K562 (cell line): ENCODE data around the gene ATP6V0E1. TPM values are rescaled to one million over a fixed set of nuclear protein-coding genes. Genes with fewer than 3 reads are reported as not detected.

Experiments used
- ATAC-seq: fragments of 200-7000 bp; cut with Tn5 transposase; 3 replicates; pipeline ENCODE4 v1.9.1; 2020; ENCODE audit warnings: moderate library complexity
- BruUV-seq: library from RNA; stranded (reverse); fragments of 400-500 nt; replicated peaks from 2 replicates; lab custom pipeline; 2021; lab: Mats Ljungman, UMichigan
- CTCF ChIA-PET: fragments of 300-600 bp; formaldehyde crosslinking; extraction: SDS; loops from one replicate; lab custom pipeline; 2021; ENCODE audit warnings: low intra/inter-chr PET ratio; lab: Yijun Ruan, JAX
- POLR2A ChIA-PET: fragments of 300-600, 350-650 bp; sonication (Branson Sonifier 250); formaldehyde crosslinking; extraction: SDS; loops from one replicate; lab custom pipeline; 2021; ENCODE audit warnings: antibody characterized with exemption, inconsistent platforms; lab: Yijun Ruan, JAX
- DNase-seq, 4 experiments: peaks; one replicate each; pipeline versions ENCODE4 v3.0.0 to v3.0.0-alpha.2; 2011 to 2018; ENCODE audit warnings: low spot score in 3 of 4, mixed read lengths in 3 of 4; ENCODE audit errors: extremely low read depth in 1 of 4
- FAIRE-seq: peaks from 2 replicates; lab custom pipeline; 2011; peaks lifted over from hg19 to GRCh38; lab: Jason Lieb, UNC
- H2AFZ ChIP-seq: 2 replicates; pipeline ENCODE4 v1.6.0; 2011; ENCODE audit warnings: low read depth, low read length, control low read depth, inconsistent platforms
- H3K27ac ChIP-seq: fragments of 200-600 bp; 3 replicates; pipeline ENCODE4 v1.8.0; 2011; ENCODE audit warnings: low read depth, mild to moderate bottlenecking, control low read depth, inconsistent platforms, low read length, moderate library complexity, mixed read lengths; ENCODE audit errors: extremely low read depth
- H3K27me3 ChIP-seq, 2 experiments: fragments of 300-600 bp in 1 of 2; 2 replicates in 1 of 2; 3 replicates in 1 of 2; pipeline versions ENCODE4 v1.6.0 to v1.8.0; 2011; ENCODE audit warnings: inconsistent platforms in 2 of 2, low read length in 2 of 2, mild to moderate bottlenecking in 1 of 2, mixed read lengths in 1 of 2, moderate library complexity in 1 of 2; ENCODE audit not compliant: control insufficient read depth in 2 of 2, insufficient read depth in 2 of 2
- H3K36me3 ChIP-seq: fragments of 300-600 bp; 3 replicates; pipeline ENCODE4 v1.8.0; 2011; ENCODE audit warnings: mild to moderate bottlenecking, low read length, inconsistent platforms; ENCODE audit not compliant: control insufficient read depth, insufficient read depth
- H3K4me1 ChIP-seq, 2 experiments: fragments of 200-600 bp in 1 of 2; replicated peaks in 1 of 2; 2 replicates in 1 of 2; 3 replicates in 1 of 2; pipeline versions ENCODE4 v1.5.1 to v1.8.0; 2011; ENCODE audit warnings: inconsistent platforms in 2 of 2, low read length in 2 of 2, mild to moderate bottlenecking in 1 of 2, mixed read lengths in 1 of 2, moderate library complexity in 1 of 2; ENCODE audit not compliant: control insufficient read depth in 2 of 2, insufficient read depth in 2 of 2
- H3K4me2 ChIP-seq: 2 replicates; pipeline ENCODE4 v1.6.1; 2011; ENCODE audit warnings: low read length, control low read depth, inconsistent platforms, mixed read lengths; ENCODE audit not compliant: insufficient read depth
- H3K4me3 ChIP-seq: fragments of 200-600 bp; sonication (generic), shearing (Covaris generic); 2 replicates; pipeline ENCODE4 v1.5.1; 2016; ENCODE audit warnings: control low read depth, inconsistent platforms
- H3K79me2 ChIP-seq: fragments of 200-600 bp; 3 replicates; pipeline ENCODE4 v1.8.0; 2011; ENCODE audit warnings: low read length, inconsistent platforms; ENCODE audit not compliant: control insufficient read depth, insufficient read depth
- H3K9ac ChIP-seq, 2 experiments: 2 replicates each; pipeline versions ENCODE4 v1.6.0 to v1.6.1; 2011; ENCODE audit warnings: low read depth in 2 of 2, low read length in 2 of 2, control low read depth in 1 of 2, inconsistent platforms in 1 of 2, mild to moderate bottlenecking in 1 of 2, mixed read lengths in 1 of 2; ENCODE audit not compliant: insufficient read depth in 1 of 2
- H3K9me1 ChIP-seq: one replicate; pipeline ENCODE4 v1.6.0; 2011; ENCODE audit warnings: inconsistent platforms, mild to moderate bottlenecking, low read length, moderate library complexity; ENCODE audit not compliant: control insufficient read depth, insufficient read depth
- H3K9me3 ChIP-seq: replicated peaks from 2 replicates; pipeline ENCODE4 v1.5.1; 2011; ENCODE audit warnings: low read depth, low read length, inconsistent platforms; ENCODE audit not compliant: control insufficient read depth, insufficient read depth
- H4K20me1 ChIP-seq: replicated peaks from 2 replicates; pipeline ENCODE4 v1.6.1; 2011; ENCODE audit warnings: low read length, inconsistent platforms, mixed read lengths; ENCODE audit not compliant: control insufficient read depth, insufficient read depth
- EGR1 ChIP-seq: fragments of 450-650 bp; conservative IDR thresholded peaks from 2 replicates; pipeline ENCODE4 v1.6.1; 2017; ENCODE audit warnings: mild to moderate bottlenecking
- PYGO2 ChIP-seq: fragments of 450-650 bp; IDR thresholded peaks from 2 replicates; pipeline ENCODE4 v1.6.1; 2016; ENCODE audit warnings: mild to moderate bottlenecking, missing genetic modification characterization, moderate library complexity, missing compliant biosample characterization
- SNRNP70 ChIP-seq: fragments of 200-400 bp; formaldehyde crosslinking; optimal IDR thresholded peaks from 2 replicates; pipeline ENCODE3; 2017; ENCODE audit warnings: low read depth, low read length
- ZBTB1 ChIP-seq: sonication (generic); formaldehyde crosslinking; IDR thresholded peaks from 2 replicates; pipeline ENCODE4 v1.8.1; 2023; ENCODE audit warnings: missing genetic modification reagents, low read depth, mild to moderate bottlenecking, borderline replicate concordance
- ZNF354B ChIP-seq: fragments of 250-450 bp; sonication (Bioruptor Pico); IDR thresholded peaks from 2 replicates; pipeline ENCODE4 v1.4.0; 2020
- WGBS: fragments of 100-300 bp; shearing (Covaris generic); methylation state at CpG from one replicate; pipeline ENCODE4 v1.1.6; 2016; ENCODE audit warnings: low coverage, mixed read lengths; ENCODE audit not compliant: insufficient coverage; ENCODE audit errors: missing lambda C conversion rate; 5-methylcytosine and 5-hydroxymethylcytosine counted together
- in situ Hi-C: fragments of 300-500 bp; cut with MboI; formaldehyde crosslinking; loops from 4 replicates; pipeline ENCODE4 v1.15.0; 2018; ENCODE audit warnings: inconsistent platforms, mixed read lengths
- intact Hi-C: fragments of 100-400 bp; cut with micrococcal nuclease; formaldehyde crosslinking; loops from 2 replicates; pipeline ENCODE4 v1.14.2; 2022
- polyA plus RNA-seq, 8 experiments: library from polyadenylated mRNA; depleted of rRNA in 4 of 8; stranded (reverse) in 5 of 8; unstranded in 3 of 8; fragments of >200 nt; fragmentation: Nextera tagmentation in 2 of 8; fragmentation: Illumina TruSeq in 1 of 8; extraction: Ambion mirVana in 2 of 8; extraction: Trizol in 1 of 8; gene quantifications; 2 replicates each; pipeline versions ENCODE4 v1.2.1 to v1.2.3, GENCODE V29; 2011 to 2014; ENCODE audit warnings: inconsistent platforms in 1 of 8, missing spikeins in 1 of 8
- total RNA-seq, 7 experiments: library from RNA; depleted of rRNA in 6 of 7; stranded (reverse); fragments of >200 nt in 6 of 7; fragmentation: Illumina TruSeq in 2 of 7; extraction: Trizol in 2 of 7; gene quantifications; 2 replicates each; pipeline versions ENCODE4 v1.2.1 to v1.2.3, GENCODE V29; 2011 to 2021; ENCODE audit warnings: low replicate concordance in 1 of 7
- TF ChIP-seq, protein P1 (sequence below): fragments of 250-450 bp; sonication (Bioruptor Pico); IDR thresholded peaks from 2 replicates; pipeline ENCODE4 v1.4.0; 2020

ATP6V0E1 gene
- total and polyA plus RNA-seq, 9 of the 15 experiments (the other 6 are each of a cell fraction or from before 2014, with no cell fraction given), result 63.8 to 395 (median 112) TPM

DNA sequence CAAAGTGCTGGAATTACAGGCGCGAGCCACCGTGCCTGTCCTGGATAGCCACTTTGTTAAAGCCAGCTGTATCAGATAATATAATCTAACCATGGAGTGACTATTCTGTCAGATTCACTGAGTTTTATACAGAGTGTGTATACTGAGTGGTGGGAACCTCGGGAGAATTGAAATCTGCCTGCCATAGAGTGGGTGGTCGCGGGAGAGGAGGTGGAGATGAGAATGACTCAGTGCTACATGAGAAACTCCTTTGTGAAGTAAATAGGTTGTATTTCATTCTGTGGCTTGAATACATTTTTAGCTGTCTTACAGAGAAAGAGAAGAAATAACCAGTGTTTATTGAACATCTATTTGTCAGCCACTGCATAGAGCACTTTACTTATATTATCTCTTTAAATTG is 26.4 kb downstream of the ATP6V0E1 start:
- Histone ChIP-seq H3K9me3 (no peaks in the 10 kb centered on the region), H3K27me3 (no peaks in the 10 kb centered on the region), H2AFZ (no peak overlapping the region), H3K4me1 (peaks cover 9 to 10% of the 10 kb centered on the region in 2 experiments; a peak in 4 of 5 replicates), H3K4me3 (no peak overlapping the region), H3K79me2 (peaks cover 89% of the 10 kb centered on the region), H3K27ac (no peak overlapping the region), H3K4me2 (no peak overlapping the region), H3K9ac (no peak overlapping the region), H4K20me1 (peaks cover 3% of the 10 kb centered on the region; the same call in 1 of the 2 replicates), H3K9me1 (no peaks in the 10 kb centered on the region), H3K36me3 (peaks cover 15% of the 10 kb centered on the region; the same call in 2 of the 3 replicates)
- CTCF ChIA-PET, result interaction anchor here (0.7 kb wide), 1 partner anchor 134 kb away, joined by 3 read pairs; the partner anchor contains the start of gene BNIP1
- ATAC-seq (no peak), DNase-seq (no peak), FAIRE-seq (no peak)
- no peak for TF ChIP-seq ZBTB1 (CRISPR knock-in tag)
- TF ChIP-seq EGR1, result peak; percentile 78
- TF ChIP-seq SNRNP70, result no peak
- TF ChIP-seq, protein P1, sequence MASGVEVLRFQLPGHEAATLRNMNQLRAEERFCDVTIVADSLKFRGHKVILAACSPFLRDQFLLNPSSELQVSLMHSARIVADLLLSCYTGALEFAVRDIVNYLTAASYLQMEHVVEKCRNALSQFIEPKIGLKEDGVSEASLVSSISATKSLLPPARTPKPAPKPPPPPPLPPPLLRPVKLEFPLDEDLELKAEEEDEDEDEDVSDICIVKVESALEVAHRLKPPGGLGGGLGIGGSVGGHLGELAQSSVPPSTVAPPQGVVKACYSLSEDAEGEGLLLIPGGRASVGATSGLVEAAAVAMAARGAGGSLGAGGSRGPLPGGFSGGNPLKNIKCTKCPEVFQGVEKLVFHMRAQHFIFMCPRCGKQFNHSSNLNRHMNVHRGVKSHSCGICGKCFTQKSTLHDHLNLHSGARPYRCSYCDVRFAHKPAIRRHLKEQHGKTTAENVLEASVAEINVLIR, result no peak
- no peak for TF ChIP-seq PYGO2
- TF ChIP-seq ZNF354B (CRISPR knock-in tag), result no peak
- POLR2A ChIA-PET, result interaction anchor here (0.6 to 0.9 kb wide), 2 partner anchors 10 to 130 kb away, joined by 3 read pairs; no protein-coding TSS in a partner anchor
- WGBS, result 71% methylated on average over 6 of the region's 6 CpGs
- in situ Hi-C loops, result no loop called here
- intact Hi-C loops, result no loop called here
- BruUV-seq, result no TSS peak
